ENCODE data around the gene BHLHA15. TPM values are rescaled to one million over a fixed set of nuclear protein-coding genes. Genes with fewer than 3 reads are reported as not detected.

The BHLHA15 gene
- total and polyA plus RNA-seq, 2 of the 8 experiments (the other 6 are each of a cell fraction or from before 2014, with no cell fraction given) = 1.1 to 2.7 TPM

GRCh38 chr7:98163269-98163668, 48.0 kb upstream of the BHLHA15 start (continued):
- no peak for TF ChIP-seq GTF2F1 (IDR thresholded peaks at IDR 0.05; ENCODE audit: borderline replicate concordance, low read depth, low read length)
- TF ChIP-seq EZH2 (IDR thresholded peaks at IDR 0.05; ENCODE audit: low read depth, low read length, severe bottlenecking) = no peak
- TF ChIP-seq ASH2L (IDR thresholded peaks at IDR 0.05; ENCODE audit: low read length) = no peak
- TF ChIP-seq SIN3A (conservative IDR thresholded peaks at IDR 0.05 in 1 of 2, IDR thresholded peaks at IDR 0.05 in 1 of 2; ENCODE audit: low read depth in 1 of 2, low read length in 2 of 2) = no peak
- TF ChIP-seq KDM5A (IDR thresholded peaks at IDR 0.05; ENCODE audit: low read length) = no peak
- no peak for TF ChIP-seq BACH1 (IDR thresholded peaks at IDR 0.05; ENCODE audit: low read length)

Data from H1 (cell line).